Activated CD4-positive, CD25-positive, alpha-beta regulatory T cell treated with anti-CD3 and anti-CD28 coated beads, Interleukin-2, amount 50 U/mL, for 72 hours (primary cell): ENCODE data around the gene GLIS1.
"Not testable (repeated sequence)": the region's sequence is repeated elsewhere in the genome, so short reads cannot be mapped to it uniquely, and the experiment has no call there.

Source experiments
- DNase-seq: peaks from one replicate; pipeline ENCODE4 v3.0.0; 2021

The GLIS1 gene

GRCh38 chr1:53647915-53648314 lies 91.0 kb downstream of the GLIS1 start:
- not testable (repeated sequence) for DNase-seq

- DNase-seq: no peak
Measured at GRCh38 chr1:53646732-53647131, 92.2 kb downstream of the GLIS1 start.

GRCh38 chr1:53645690-53646078 lies 93.3 kb downstream of the GLIS1 start:
- peak; percentile 3 for DNase-seq

GRCh38 chr1:53644909-53645689 lies 93.9 kb downstream of the GLIS1 start:
- DNase-seq: peak; percentile 0

GRCh38 chr1:53644496-53644895 lies 94.5 kb downstream of the GLIS1 start:
- DNase-seq: no peak

- DNase-seq: peak; percentile 1
Measured at GRCh38 chr1:53643881-53644390, 95.0 kb downstream of the GLIS1 start.

- DNase-seq: peak; percentile 18
Measured at GRCh38 chr1:53643041-53643880, 95.7 kb downstream of the GLIS1 start.

GRCh38 chr1:53642607-53643006 lies 96.4 kb downstream of the GLIS1 start:
- DNase-seq: peak; percentile 20

GRCh38 chr1:53642215-53642555 lies 96.8 kb downstream of the GLIS1 start:
- peak; percentile 8 for DNase-seq

- DNase-seq: peak; percentile 6
Measured at GRCh38 chr1:53641481-53642214, 97.3 kb downstream of the GLIS1 start.

- DNase-seq: peak; percentile 9
Measured at GRCh38 chr1:53640701-53641075, 98.3 kb downstream of the GLIS1 start.

- DNase-seq: peak; percentile 11
Measured at GRCh38 chr1:53639996-53640700, 98.8 kb downstream of the GLIS1 start.

GRCh38 chr1:53639251-53639763 lies 99.7 kb downstream of the GLIS1 start:
- no peak for DNase-seq

GRCh38 chr1:53638360-53639035 lies 100.5 kb downstream of the GLIS1 start:
- DNase-seq: peak; percentile 26

GRCh38 chr1:53637511-53638359 lies 101.2 kb downstream of the GLIS1 start:
- peak; percentile 8 for DNase-seq

GRCh38 chr1:53636621-53637171 lies 102.3 kb downstream of the GLIS1 start:
- peak; percentile 11 for DNase-seq

GRCh38 chr1:53634571-53634979 lies 104.4 kb downstream of the GLIS1 start:
- no peak for DNase-seq

- no peak for DNase-seq
Measured at GRCh38 chr1:53633073-53633704, 105.8 kb downstream of the GLIS1 start.

GRCh38 chr1:53631622-53632310 lies 107.2 kb downstream of the GLIS1 start:
- DNase-seq: peak; percentile 7
